SIG-M5 treated with dmso at 0.1 percent for 504 hours (cell line): ENCODE data around the gene C14orf119.

Experiments used
- DNase-seq: peaks from one replicate; lab custom pipeline; 2025; ENCODE audit not compliant: unreplicated experiment; lab: John Stamatoyannopoulos, UW

The C14orf119 gene

GRCh38 chr14:23125011-23125410, 29.7 kb downstream of the C14orf119 start:
- DNase-seq: no peak

GRCh38 chr14:23125933-23126524, 30.7 kb downstream of the C14orf119 start:
- DNase-seq: no peak

- no peak for DNase-seq
Observed at GRCh38 chr14:23126548-23127278, 31.4 kb downstream of the C14orf119 start.

GRCh38 chr14:23127861-23128260, 32.6 kb downstream of the C14orf119 start:
- DNase-seq: no peak

- DNase-seq: no peak
Observed at GRCh38 chr14:23128969-23129758, 33.9 kb downstream of the C14orf119 start.

- peak; percentile 50 for DNase-seq
Observed at GRCh38 chr14:23129759-23130316, 34.5 kb downstream of the C14orf119 start.

- DNase-seq: peak; percentile 40
Observed at GRCh38 chr14:23130871-23131270, 35.6 kb downstream of the C14orf119 start.

- DNase-seq: no peak
Observed at GRCh38 chr14:23131482-23131881, 36.2 kb downstream of the C14orf119 start.

- no peak for DNase-seq
Observed at GRCh38 chr14:23132970-23133369, 37.7 kb downstream of the C14orf119 start.

GRCh38 chr14:23136566-23137133, 41.3 kb downstream of the C14orf119 start:
- no peak for DNase-seq

- DNase-seq: no peak
Observed at GRCh38 chr14:23137192-23137812, 42.0 kb downstream of the C14orf119 start.

- DNase-seq: no peak
Observed at GRCh38 chr14:23137813-23138535, 42.7 kb downstream of the C14orf119 start.

- DNase-seq: no peak
Observed at GRCh38 chr14:23139874-23140273, 44.6 kb downstream of the C14orf119 start.

- no peak for DNase-seq
Observed at GRCh38 chr14:23140371-23140770, 45.1 kb downstream of the C14orf119 start.

GRCh38 chr14:23141706-23142444, 46.6 kb downstream of the C14orf119 start:
- DNase-seq: peak; percentile 38

GRCh38 chr14:23142826-23143225, 47.5 kb downstream of the C14orf119 start:
- DNase-seq: no peak

- DNase-seq: no peak
Observed at GRCh38 chr14:23143911-23144310, 48.6 kb downstream of the C14orf119 start.

GRCh38 chr14:23145794-23146350, 50.6 kb downstream of the C14orf119 start:
- no peak for DNase-seq

- DNase-seq: no peak
Observed at GRCh38 chr14:23146351-23146910, 51.1 kb downstream of the C14orf119 start.
